CD4-positive, CD25-positive, alpha-beta regulatory T cell (primary cell): ENCODE measurements around the gene EXOC6B. TPM values are rescaled to one million over a fixed set of nuclear protein-coding genes. Genes with fewer than 3 reads are reported as not detected.

ENCODE experiments used
- ATAC-seq, 2 donors: fragments of 150-1000 bp; cut with Tn5 transposase; one replicate each; pipeline ENCODE4 v1.10.0; 2021; ENCODE audit warnings: low read depth in 2 of 2, moderate number of reproducible peaks in 2 of 2, moderate library complexity in 1 of 2
- DNase-seq, 3 donors: peaks; one replicate each; pipeline versions ENCODE4 v3.0.0 to v3.0.0-alpha.2; 2012 to 2022; ENCODE audit warnings: mixed read lengths in 1 of 3
- H3K27ac ChIP-seq: one replicate; pipeline ENCODE4 v1.7.0; 2013; ENCODE audit warnings: mild to moderate bottlenecking, low read length; ENCODE audit not compliant: insufficient read depth, poor library complexity, severe bottlenecking
- H3K27me3 ChIP-seq: one replicate; pipeline ENCODE4 v1.7.0; 2013; ENCODE audit warnings: low read length; ENCODE audit not compliant: control insufficient read depth, insufficient read depth
- H3K36me3 ChIP-seq: one replicate; pipeline ENCODE4 v1.7.0; 2013; ENCODE audit warnings: mild to moderate bottlenecking, low read length, moderate library complexity; ENCODE audit not compliant: control insufficient read depth, insufficient read depth
- H3K4me1 ChIP-seq: 2 replicates; pipeline ENCODE4 v1.7.0; 2013; ENCODE audit warnings: mild to moderate bottlenecking, low read length; ENCODE audit not compliant: insufficient read depth, control insufficient read depth, poor library complexity, severe bottlenecking
- H3K4me3 ChIP-seq: one replicate; pipeline ENCODE4 v1.7.0; 2013; ENCODE audit warnings: low read depth, mild to moderate bottlenecking, low read length, moderate library complexity
- H3K9me3 ChIP-seq, 2 experiments: 1 replicate in 1 of 2; 2 replicates in 1 of 2; pipeline ENCODE4 v1.7.0; 2013; ENCODE audit warnings: low read length in 2 of 2, mild to moderate bottlenecking in 1 of 2, moderate library complexity in 1 of 2; ENCODE audit not compliant: control insufficient read depth in 2 of 2
- H3K27ac Mint-ChIP-seq, 3 donors: one replicate each; pipeline ENCODE4 v1.8.0; 2020 to 2022; ENCODE audit warnings: mild to moderate bottlenecking in 3 of 3, mixed read lengths in 3 of 3, moderate library complexity in 2 of 3
- H3K27me3 Mint-ChIP-seq: one replicate; pipeline ENCODE4 v1.8.0; 2022; ENCODE audit warnings: mild to moderate bottlenecking, mixed read lengths
- H3K36me3 Mint-ChIP-seq: one replicate; pipeline ENCODE4 v1.8.0; 2020; ENCODE audit warnings: mixed read lengths
- H3K4me1 Mint-ChIP-seq, 4 donors: one replicate each; pipeline ENCODE4 v1.8.0; 2020 to 2022; ENCODE audit warnings: mixed read lengths in 4 of 4, mild to moderate bottlenecking in 1 of 4
- H3K4me3 Mint-ChIP-seq, 4 donors: one replicate each; pipeline ENCODE4 v1.8.0; 2020 to 2022; ENCODE audit warnings: mild to moderate bottlenecking in 4 of 4, mixed read lengths in 4 of 4, moderate library complexity in 3 of 4
- H3K9me3 Mint-ChIP-seq, 7 donors: one replicate each; pipeline ENCODE4 v1.8.0; 2020 to 2022; ENCODE audit warnings: mixed read lengths in 7 of 7, mild to moderate bottlenecking in 3 of 7, moderate library complexity in 2 of 7
- polyA plus RNA-seq, 4 donors: library from polyadenylated mRNA; unstranded; fragments of 300-500 nt; fragmentation: Illumina TruSeq; gene quantifications; one replicate each; pipeline ENCODE4 v1.2.3, GENCODE V29; 2021
- total RNA-seq: library from RNA; stranded (reverse); gene quantifications from one replicate; pipeline ENCODE4 v1.2.3, GENCODE V29; 2022

The EXOC6B gene
- total and polyA plus RNA-seq, 5 donors from 2014 or later, result 1.5 to 20.8 (median 2.1) TPM

DNA sequence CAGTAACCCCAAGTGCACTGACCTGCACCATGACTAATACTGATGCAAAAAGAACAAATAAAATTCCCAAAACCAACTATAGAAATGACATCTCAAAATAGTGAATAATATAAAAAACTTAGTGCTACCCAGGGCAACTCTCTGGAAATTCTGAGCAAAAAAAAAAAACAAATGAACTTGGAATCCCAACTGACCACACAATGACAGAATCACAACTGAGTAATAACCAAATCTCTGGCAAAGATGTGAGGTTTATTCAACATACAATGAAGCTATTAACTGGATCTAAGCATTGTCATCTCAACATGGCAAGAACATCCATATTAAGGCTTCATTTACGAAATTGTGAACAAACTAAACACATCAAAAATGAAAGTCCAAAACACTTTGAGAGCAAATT is 22.7 kb downstream of the EXOC6B start:
- peaks cover 0 to 2% (median 0%) of the 10 kb centered on the region in 7 donors for H3K9me3 Mint-ChIP-seq
- no peaks in the 10 kb centered on the region for H3K9me3 ChIP-seq
- no peak for ATAC-seq
- H3K36me3 Mint-ChIP-seq, result peaks cover 3% of the 10 kb centered on the region
- no peaks in the 10 kb centered on the region for H3K4me1 ChIP-seq
- no peaks in the 10 kb centered on the region for H3K27me3 Mint-ChIP-seq
- no peak overlapping the region for H3K27ac Mint-ChIP-seq
- no peaks in the 10 kb centered on the region for H3K36me3 ChIP-seq
- DNase-seq, result no peak
- peaks cover 0 to 9% (median 4%) of the 10 kb centered on the region in 4 donors for H3K4me1 Mint-ChIP-seq
- H3K27ac ChIP-seq, result no peak overlapping the region
- no peaks in the 10 kb centered on the region for H3K27me3 ChIP-seq
- no peak overlapping the region for H3K4me3 ChIP-seq
- no peak overlapping the region for H3K4me3 Mint-ChIP-seq

DNA sequence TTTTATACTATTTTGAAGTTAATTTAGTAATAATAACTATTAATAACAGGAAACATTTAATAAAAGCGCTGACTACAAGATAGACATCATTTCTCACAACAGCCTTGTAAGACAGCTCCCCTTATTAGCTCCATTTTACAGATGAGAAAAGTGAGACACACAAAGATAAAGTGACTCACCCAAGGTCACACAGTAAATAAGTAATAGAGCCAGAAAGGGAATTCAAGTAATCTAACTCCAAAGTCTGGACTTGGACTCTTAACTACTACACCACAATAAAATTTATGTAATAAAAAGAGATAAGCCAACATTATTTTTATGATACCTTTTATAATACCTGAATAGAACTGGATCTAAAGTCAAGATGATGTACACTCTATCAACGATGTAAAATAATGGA is 25.3 kb downstream of the EXOC6B start:
- H3K36me3 Mint-ChIP-seq, result peaks cover 5% of the 10 kb centered on the region
- Histone ChIP-seq H3K27me3 (no peaks in the 10 kb centered on the region), H3K4me1 (no peaks in the 10 kb centered on the region), H3K9me3 (no peaks in the 10 kb centered on the region), H3K36me3 (no peaks in the 10 kb centered on the region), H3K27ac (no peak overlapping the region), H3K4me3 (no peak overlapping the region)
- no peaks in the 10 kb centered on the region for H3K9me3 Mint-ChIP-seq
- H3K27ac Mint-ChIP-seq, result no peak overlapping the region
- H3K27me3 Mint-ChIP-seq, result no peaks in the 10 kb centered on the region
- no peak for ATAC-seq
- H3K4me3 Mint-ChIP-seq, result no peak overlapping the region
- H3K4me1 Mint-ChIP-seq, result peaks cover 7 to 11% (median 8%) of the 10 kb centered on the region in 4 donors
- DNase-seq, result no peak

DNA sequence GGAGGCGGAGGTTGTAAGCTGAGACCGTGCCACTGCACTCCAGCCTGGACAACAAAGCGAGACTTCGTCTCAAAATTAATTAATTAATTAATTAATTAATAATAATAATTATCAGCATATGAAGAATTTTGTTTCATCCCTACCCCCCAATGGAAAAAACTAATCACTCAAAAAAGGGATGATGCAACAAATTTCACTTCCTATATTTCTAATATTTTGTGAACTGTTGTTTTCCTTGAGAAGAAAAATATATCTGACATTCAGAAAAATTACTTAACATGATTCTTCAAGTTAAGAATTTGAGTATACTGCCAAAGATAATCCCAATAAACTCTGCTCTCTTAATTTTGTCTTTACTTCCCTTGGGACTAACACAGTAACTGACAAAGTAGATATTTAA is 28.1 kb downstream of the EXOC6B start:
- DNase-seq, result no peak
- Histone ChIP-seq H3K27ac (no peak overlapping the region), H3K4me3 (no peak overlapping the region), H3K36me3 (no peaks in the 10 kb centered on the region), H3K27me3 (no peaks in the 10 kb centered on the region), H3K4me1 (peaks cover 7% of the 10 kb centered on the region), H3K9me3 (peaks cover 0 to 1% of the 10 kb centered on the region in 2 experiments)
- Mint-ChIP-seq H3K36me3 (peaks cover 9% of the 10 kb centered on the region), H3K4me3 (no peak overlapping the region), H3K27ac (no peak overlapping the region), H3K9me3 (peaks cover 0 to 5% (median 0%) of the 10 kb centered on the region in 7 donors), H3K27me3 (no peaks in the 10 kb centered on the region), H3K4me1 (peaks cover 11 to 27% (median 22%) of the 10 kb centered on the region in 4 donors)
- no peak for ATAC-seq

DNA sequence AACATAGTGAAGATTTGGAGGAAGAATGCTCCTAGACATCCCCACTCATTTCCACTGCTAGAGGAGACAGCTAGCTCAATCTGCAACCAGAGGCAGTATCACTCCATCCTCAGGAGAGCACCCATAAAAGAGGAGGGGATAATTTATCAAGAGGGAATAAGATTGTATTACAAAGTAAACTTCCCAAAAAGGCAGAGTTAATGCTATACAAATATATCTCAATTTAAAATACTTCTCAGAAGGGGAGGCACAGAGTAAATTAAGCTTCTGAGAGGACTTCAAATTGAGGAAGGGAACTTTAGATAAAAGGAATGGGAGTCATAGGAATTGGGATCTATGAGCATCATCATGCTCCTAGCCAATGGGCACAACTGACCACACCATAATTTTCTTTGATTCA is 29.1 kb downstream of the EXOC6B start:
- DNase-seq (no peak), ATAC-seq (no peak)
- H3K27me3 ChIP-seq, result no peaks in the 10 kb centered on the region
- Mint-ChIP-seq H3K36me3 (peaks cover 9% of the 10 kb centered on the region), H3K4me3 (no peak overlapping the region), H3K9me3 (peaks cover 0 to 5% (median 0%) of the 10 kb centered on the region in 7 donors), H3K27ac (no peak overlapping the region), H3K4me1 (peaks cover 11 to 32% (median 22%) of the 10 kb centered on the region in 4 donors), H3K27me3 (no peaks in the 10 kb centered on the region)
- no peak overlapping the region for H3K27ac ChIP-seq
- H3K4me1 ChIP-seq, result peaks cover 7% of the 10 kb centered on the region
- H3K4me3 ChIP-seq, result no peak overlapping the region
- H3K9me3 ChIP-seq, result peaks cover 0 to 2% of the 10 kb centered on the region in 2 experiments
- H3K36me3 ChIP-seq, result no peaks in the 10 kb centered on the region

DNA sequence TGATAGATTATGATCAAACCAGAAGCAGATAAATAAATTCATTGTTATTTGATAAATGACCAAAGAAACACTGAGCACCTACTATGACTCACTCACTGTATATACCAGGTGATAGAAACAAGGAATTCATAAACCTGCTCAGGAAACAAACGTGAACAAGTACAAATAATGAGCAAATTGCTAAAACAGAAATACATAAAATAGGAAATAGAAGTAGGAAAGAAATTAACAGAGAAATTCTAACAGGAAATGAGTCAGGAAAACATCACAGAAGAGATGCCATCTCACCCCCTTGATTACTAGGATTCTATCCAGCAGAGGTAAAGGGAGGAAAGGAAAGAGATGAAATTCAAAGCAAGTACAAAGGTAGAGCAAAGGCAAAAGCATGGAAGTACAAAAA is 31.3 kb downstream of the EXOC6B start:
- no peak overlapping the region for H3K4me3 ChIP-seq
- Mint-ChIP-seq H3K36me3 (peaks cover 9% of the 10 kb centered on the region), H3K9me3 (peaks cover 0 to 5% (median 0%) of the 10 kb centered on the region in 7 donors), H3K27ac (peak overlapping the region in 2 of 3 donors; percentile 10 to 13), H3K27me3 (no peaks in the 10 kb centered on the region), H3K4me1 (peaks cover 11 to 32% (median 22%) of the 10 kb centered on the region in 4 donors), H3K4me3 (peak overlapping the region in 1 of 4 donors; percentile 29)
- peaks cover 0 to 2% of the 10 kb centered on the region in 2 experiments for H3K9me3 ChIP-seq
- no peak for DNase-seq
- peaks cover 7% of the 10 kb centered on the region for H3K4me1 ChIP-seq
- no peak for ATAC-seq
- no peaks in the 10 kb centered on the region for H3K27me3 ChIP-seq
- no peaks in the 10 kb centered on the region for H3K36me3 ChIP-seq
- H3K27ac ChIP-seq, result no peak overlapping the region

DNA sequence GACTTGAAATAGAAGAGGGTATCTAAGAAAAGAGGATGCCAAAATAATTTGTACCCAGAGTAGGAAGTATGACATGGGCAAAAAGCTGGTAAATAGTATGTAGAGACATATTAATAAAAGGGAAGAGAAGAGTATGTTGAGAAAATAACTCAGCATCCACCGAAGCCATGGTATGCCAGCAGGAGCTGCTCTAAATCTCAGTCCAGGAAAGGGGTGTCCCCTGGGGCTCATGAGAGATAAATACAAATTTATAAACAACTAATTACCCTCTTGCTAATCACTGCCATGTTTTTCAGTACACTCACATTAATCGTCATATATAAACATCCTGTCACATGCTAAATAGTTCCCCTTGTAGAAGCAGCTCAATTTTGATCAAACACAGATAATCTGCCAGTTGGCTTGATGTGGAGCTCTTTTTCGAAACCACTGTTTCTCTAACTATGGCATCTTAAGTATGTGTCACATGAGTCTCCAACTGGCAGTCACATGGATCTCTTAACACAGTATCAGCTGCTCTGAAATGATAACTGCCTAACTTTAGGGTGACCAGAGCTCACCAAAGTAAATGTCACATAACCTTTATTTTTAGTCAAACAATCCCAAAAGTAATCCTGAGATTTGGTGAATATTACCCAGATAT is 31.9 kb downstream of the EXOC6B start:
- Mint-ChIP-seq H3K4me3 (no peak overlapping the region), H3K36me3 (peaks cover 9% of the 10 kb centered on the region), H3K27me3 (no peaks in the 10 kb centered on the region), H3K27ac (peak overlapping the region in 1 of 3 donors; percentile 13), H3K4me1 (peaks cover 11 to 32% (median 22%) of the 10 kb centered on the region in 4 donors), H3K9me3 (peaks cover 0 to 5% (median 0%) of the 10 kb centered on the region in 7 donors)
- ATAC-seq (peak; percentile 43 to 55), DNase-seq (peak in 2 of 3 donors; percentile 19 to 20)
- no peak overlapping the region for H3K4me3 ChIP-seq
- H3K27ac ChIP-seq, result no peak overlapping the region
- peaks cover 7% of the 10 kb centered on the region for H3K4me1 ChIP-seq
- H3K9me3 ChIP-seq, result peaks cover 0 to 2% of the 10 kb centered on the region in 2 experiments
- H3K36me3 ChIP-seq, result no peaks in the 10 kb centered on the region
- no peaks in the 10 kb centered on the region for H3K27me3 ChIP-seq

DNA sequence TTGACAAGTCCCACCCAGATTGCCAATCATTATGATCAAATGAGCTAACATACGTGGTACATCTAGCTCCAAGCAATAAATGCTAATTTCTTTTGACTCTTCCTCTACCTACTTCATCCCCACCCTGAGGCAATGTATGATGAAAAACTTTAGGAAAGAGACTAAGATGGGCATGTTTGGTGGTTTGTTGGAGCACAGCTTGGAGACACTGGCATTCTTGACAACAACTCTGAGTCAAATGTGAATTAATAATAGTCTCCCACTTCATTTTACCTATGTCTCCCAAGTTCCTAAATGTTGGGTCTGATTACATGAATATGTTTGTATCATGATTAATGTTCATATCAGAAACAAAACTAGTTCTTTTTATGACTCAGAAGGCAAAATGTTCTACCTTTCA is 36.6 kb downstream of the EXOC6B start:
- peaks cover 0 to 15% (median 10%) of the 10 kb centered on the region in 4 donors for H3K4me1 Mint-ChIP-seq
- H3K4me3 Mint-ChIP-seq, result no peak overlapping the region
- DNase-seq, result no peak
- Histone ChIP-seq H3K4me3 (no peak overlapping the region), H3K9me3 (peaks cover 0 to 2% of the 10 kb centered on the region in 2 experiments), H3K27ac (no peak overlapping the region), H3K4me1 (no peaks in the 10 kb centered on the region), H3K27me3 (no peaks in the 10 kb centered on the region), H3K36me3 (no peaks in the 10 kb centered on the region)
- peaks cover 0 to 5% (median 0%) of the 10 kb centered on the region in 7 donors for H3K9me3 Mint-ChIP-seq
- no peak overlapping the region for H3K27ac Mint-ChIP-seq
- H3K36me3 Mint-ChIP-seq, result peaks cover 15% of the 10 kb centered on the region
- H3K27me3 Mint-ChIP-seq, result no peaks in the 10 kb centered on the region
- ATAC-seq, result no peak

DNA sequence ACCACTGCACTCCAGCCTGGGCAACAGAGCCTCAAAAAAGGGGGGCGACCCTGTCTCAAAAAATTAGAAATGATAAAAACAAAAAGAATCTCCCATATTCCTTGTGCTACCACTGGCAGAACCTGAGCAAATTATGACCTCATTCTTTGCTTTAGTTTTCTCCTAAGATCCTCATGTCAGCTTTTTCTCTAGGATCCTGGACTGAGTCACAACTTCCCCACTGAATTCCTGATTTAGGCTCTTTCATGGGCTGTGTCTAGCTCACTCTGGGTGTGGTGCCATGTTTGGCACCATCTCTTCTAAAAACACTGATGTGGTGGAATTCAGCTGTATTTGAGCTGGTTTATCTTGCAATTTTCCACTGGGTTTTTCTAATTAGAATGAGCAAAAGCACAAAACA is 37.1 kb downstream of the EXOC6B start:
- H3K4me1 Mint-ChIP-seq, result peaks cover 0 to 11% (median 6%) of the 10 kb centered on the region in 4 donors
- DNase-seq (no peak), ATAC-seq (no peak)
- Histone ChIP-seq H3K4me1 (no peaks in the 10 kb centered on the region), H3K27me3 (no peaks in the 10 kb centered on the region), H3K27ac (no peak overlapping the region), H3K36me3 (no peaks in the 10 kb centered on the region), H3K9me3 (peaks cover 0 to 2% of the 10 kb centered on the region in 2 experiments), H3K4me3 (no peak overlapping the region)
- no peaks in the 10 kb centered on the region for H3K27me3 Mint-ChIP-seq
- H3K27ac Mint-ChIP-seq, result no peak overlapping the region
- H3K9me3 Mint-ChIP-seq, result peaks cover 0 to 5% (median 0%) of the 10 kb centered on the region in 7 donors
- no peak overlapping the region for H3K4me3 Mint-ChIP-seq
- peaks cover 19% of the 10 kb centered on the region for H3K36me3 Mint-ChIP-seq
